Stimulated activated CD8-positive, alpha-beta memory T cell treated with anti-CD3 and anti-CD28 coated beads, Interleukin-7, amount 100 ng/mL, for 4 hours (primary cell): ENCODE measurements around the gene CCDC183.
"Not testable (repeated sequence)": the region's sequence is repeated elsewhere in the genome, so short reads cannot be mapped to it uniquely, and the experiment has no call there.

Experiments used
- DNase-seq, 2 donors: peaks; one replicate each; pipeline ENCODE4 v3.0.0-alpha.2; 2020; ENCODE audit warnings: low read depth in 2 of 2

The CCDC183 gene

DNA sequence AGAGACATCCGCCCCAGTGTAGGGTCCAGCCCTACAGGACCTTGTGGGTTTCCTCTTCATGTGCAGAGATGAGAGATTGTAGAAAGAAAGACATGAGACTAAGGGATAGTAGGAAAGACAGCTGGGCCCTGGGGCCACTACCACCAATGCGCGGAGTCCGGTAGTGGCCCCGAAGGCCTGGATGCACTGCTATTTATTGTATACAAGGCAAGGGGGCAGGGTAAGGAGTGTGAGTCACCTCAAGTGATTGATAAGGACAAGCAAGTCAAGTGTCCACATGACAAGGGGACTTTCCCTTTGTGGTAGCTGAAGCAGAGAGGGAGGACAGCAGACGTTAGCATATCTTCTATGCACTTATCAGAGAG, 11.2 kb upstream of the CCDC183 start:
- no peak for DNase-seq

DNA sequence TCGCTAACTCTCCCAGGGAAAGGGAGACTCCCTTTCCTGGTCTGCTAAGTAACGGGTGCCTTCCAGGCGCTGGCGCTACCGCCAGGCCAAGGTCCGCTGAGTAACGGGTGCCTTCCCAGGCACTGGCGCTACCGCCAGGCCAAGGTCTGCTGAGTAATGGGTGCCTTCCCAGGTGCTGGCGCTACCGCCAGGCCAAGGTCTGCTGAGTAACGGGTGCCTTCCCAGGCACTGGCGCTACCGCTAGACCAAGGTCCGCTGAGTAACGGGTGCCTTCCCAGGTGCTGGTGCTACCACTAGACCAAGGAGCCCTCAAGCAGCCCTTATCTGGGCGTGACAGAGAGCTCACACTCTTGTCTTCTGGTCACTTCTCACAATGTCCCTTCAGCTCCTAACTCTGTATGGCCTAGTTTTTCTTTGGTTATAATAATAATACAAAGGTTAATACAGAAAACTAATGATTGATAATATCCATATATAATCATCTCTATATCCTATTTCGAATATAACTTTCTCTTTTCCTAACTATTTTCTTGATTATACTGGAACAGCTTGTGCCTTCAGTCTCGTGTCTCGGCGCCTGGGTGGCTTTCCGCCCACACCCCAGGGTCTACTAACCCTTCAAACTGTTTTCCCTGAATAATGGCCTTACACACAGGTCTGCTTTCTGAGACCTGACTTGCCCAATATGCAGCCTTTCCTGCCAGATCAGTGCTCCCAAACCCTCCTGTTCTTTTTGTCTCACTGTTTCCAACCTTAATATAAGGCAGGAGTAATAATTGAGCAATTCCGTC, 10.4 kb upstream of the CCDC183 start:
- not testable (repeated sequence) for DNase-seq

DNA sequence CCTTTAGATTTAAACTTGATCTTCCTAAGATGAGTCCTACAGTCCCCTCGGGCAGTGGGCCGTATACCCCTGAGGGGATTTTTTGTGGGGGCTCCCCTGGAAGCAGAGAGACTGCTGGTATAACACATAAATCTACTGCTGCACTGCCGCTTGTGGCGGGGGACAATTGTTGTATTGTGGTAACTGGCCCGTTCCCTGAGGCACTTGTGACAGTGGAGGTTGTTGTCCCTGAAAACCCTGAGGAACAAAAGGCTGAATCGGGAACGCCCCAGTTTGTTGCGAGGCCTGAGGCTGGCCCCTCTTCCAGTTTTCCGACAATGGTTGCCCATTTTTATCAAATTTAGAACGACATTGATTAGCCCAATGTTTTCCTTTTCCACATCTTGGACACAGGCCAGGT, 9.7 kb upstream of the CCDC183 start:
- DNase-seq: no peak

DNA sequence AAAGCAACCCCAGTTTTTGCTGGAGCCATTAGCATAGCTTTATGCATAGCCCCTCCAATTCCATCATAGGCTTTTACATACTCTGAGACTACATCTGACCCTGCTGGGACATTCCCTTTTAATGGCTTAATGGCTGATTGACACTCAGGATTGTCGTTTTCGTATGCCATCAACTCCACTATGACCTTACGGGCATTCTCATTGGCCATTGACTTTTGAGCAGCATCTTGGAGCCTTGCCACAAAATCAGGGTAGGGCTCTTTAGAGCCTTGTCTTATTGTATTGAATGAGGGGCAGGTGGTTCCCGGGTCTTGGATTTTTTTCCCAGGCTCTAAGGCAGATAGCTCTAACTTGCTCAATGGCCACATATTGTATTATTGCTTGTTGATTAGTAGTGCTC, 9.2 kb upstream of the CCDC183 start:
- DNase-seq: not testable (repeated sequence)

DNA sequence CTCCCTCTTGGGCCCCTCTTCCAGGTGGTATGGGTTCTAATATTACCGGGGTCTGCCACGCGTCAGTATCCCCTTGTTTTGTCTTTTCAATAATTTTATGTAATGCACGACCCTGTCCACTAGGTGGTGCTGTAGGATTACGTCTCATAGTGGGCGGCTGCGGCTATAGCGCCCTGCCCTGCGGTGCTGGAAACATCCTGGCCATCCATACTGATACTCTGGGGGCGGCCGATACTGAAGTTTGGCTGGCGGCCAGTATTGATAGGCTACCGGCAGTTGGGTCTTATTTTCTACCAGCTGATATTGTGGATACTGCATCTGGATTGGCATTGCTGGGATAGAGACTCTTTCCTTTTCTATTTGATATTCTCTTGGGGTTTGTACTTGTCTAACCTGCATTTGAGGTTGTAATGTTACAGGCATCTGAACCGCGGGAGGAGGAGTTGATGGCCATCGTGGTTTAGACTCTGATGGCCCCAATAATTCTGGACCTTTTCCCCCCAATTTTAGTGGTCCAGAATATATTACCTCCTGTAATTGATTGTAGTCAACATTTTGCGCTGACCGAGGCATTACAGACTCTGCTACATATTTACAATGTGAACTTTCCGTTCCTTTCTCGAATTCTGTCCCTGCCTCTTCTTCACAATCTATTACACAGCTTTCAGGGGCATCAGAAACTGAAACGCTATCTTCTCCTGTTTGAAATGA, 8.3 kb upstream of the CCDC183 start:
- peak; percentile 42 to 56 for DNase-seq

DNA sequence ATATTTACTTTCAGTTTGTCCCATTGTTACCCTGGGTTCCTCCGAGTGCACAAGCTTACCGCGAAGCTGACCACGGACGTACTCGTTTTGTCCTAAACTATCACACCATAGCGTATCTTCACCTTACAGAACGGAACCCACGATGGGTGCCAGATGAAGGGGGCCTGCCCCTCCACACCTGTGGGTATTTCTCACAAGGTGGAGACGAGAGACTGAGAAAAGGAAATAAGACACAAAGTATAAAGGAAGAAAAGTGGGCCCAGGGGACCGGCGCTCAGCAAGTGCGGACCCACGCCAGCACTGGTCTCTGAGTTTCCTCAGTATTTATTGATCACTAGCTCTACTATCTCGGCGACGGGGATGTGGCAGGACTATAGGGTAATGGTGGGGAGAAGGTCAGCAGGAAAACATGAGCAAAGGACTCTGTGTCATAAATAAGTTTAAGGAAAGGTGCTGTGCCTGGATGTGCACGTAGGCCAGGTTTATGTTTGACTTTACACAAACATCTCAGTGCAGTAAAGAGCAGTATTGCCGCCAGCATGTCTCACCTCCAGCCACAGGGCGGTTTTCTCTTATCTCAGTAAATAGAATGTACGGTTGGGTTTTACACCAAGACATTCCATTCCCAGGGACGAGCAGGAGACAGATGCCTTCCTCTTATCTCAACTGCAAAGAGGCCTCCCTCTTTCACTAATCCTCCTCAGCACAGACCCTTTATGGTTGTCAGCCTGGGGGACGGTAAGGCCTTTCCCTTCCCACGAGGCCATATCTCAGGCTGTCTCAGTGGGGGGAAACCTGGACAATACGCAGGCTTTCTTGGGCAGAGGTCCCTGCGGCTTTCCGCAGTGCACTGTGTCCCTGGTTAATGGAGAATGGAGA, 7.3 kb upstream of the CCDC183 start:
- not testable (repeated sequence) for DNase-seq

DNA sequence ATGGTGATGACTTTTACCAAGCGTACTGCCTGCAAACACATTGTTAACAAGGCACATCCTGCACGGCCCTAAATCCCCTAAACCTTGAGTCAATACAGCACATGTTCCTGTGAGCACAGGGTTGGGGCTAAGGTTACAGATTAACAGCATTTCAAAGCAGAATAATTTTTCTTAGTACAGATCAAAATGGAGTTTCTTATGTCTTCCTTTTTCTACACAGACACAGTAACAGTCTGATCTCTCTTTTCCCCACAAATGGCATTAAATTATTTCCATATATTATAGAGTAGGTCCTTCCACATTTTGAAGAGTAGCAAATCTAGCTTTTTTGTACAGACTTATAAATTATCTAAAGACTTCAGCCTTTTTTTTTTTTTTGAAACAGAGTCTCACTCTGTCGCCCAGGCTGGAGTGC, 6.6 kb upstream of the CCDC183 start:
- no peak for DNase-seq

DNA sequence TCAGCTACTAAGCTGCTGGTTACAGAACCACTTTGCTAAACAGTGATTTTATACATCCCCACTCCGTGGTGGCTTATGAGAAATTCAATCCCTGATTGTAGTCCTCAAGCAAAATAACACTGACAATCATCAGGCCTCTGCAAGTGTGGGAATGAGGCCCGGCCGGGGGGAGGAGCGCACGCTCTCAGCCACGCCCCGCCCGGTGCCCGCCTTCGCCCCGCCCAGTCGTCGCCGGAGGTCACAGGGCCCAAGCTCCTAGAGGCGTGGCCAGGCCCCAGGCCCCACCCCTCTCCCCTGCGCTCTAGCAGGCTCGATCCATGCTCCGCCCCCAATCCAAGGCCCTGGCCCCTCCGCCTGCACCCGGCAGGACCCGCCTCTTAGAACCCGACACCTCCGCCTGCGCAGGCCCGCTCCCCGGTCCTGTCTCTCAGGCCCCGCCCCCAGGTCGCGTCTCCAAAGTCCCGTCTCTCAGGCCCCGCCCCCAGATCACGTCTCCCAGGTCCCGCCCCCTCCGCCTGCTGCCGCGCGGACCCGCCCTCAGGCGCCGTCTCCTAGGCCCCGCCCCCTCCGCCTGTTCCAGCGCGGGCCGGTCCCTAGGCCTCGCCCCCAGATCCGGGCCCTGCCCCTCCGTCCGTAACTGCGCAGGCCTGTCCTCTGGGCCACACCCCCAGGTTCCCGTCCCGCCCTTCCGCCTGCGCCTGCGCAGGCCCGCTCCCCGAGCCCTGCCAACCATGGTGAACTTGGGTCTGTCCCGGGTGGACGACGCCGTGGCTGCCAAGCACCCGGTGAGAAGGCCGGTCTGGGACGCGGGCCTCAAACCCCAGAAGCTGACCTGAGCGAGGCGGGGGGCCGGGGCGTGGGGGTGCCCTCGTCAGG, 5.3 kb upstream of the CCDC183 start, which contains the start of gene TMEM141:
TMEM141 (plus strand) TSS at position 705 of the 876 bp plus-strand sequence; CDS start at position 732, 27 bp downstream.
- DNase-seq: peak; percentile 99 to 100

DNA sequence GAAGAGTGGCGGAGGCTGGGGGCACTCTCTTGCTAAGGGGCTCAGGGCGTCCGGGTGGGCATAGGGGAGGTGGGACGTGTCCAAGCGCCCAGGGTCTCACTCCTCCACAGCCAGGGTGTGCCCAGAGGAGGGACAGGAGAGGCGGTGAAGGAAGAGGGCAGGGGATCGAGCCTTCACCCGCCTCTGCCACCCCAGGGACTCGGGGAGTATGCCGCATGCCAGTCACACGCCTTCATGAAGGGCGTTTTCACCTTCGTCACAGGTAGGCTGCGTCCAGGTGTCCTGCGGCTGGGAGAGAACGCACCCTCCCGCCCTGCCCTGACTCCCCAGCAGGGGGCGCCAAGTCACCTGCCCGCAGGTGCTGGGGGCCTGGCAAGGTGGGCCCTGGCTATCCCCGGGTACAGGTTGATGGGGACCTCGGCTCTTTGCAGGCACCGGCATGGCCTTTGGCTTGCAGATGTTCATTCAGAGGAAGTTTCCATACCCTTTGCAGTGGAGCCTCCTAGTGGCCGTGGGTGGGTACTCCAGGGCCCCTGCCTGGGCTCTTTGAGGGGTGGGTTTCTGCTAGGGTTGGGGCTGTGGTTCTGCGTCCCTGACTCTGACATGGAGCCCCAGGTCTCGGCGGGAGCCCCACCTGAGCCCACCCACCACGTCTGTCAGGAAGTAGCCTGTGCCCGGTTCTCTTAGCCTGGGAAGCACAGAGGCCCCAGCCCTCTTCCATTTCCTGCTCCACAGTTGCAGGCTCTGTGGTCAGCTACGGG, 4.4 kb upstream of the CCDC183 start:
- peak; percentile 43 to 46 for DNase-seq

DNA sequence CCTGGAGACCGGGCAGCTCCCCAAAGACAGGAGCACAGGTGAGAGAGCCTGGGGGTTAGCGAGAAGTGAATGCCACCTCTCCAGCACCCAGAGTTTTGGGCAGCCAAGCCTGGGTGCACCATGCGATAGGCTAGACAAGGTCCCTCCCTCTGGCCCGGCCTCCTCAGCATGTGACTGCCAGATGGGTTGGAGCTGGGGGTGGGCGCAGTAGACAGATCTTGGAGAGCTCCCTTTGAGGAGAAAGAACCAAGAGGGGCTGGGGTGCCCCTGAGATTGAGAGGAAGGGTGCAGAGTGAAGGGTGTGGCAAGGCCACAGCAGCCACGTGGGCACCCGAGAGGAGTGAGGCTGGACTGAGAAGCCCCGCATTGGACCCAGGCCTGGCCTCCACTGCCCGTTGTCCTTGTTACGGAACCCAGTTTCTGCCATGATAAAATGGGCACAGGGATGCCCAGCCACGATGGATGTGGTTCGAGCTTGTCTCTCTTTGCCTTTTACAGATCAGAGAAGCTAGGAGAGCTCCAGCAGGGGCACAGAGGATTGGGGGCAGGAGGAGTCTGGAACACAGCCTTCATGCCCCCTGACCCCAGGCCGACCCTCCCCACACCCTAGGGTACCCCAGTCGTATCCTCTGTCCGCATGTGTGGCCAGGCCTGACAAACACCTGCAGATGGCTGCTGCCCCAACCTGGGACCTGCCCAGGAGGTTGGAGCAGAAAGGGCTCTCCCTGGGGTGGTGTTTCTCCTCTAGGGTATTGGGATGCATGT, 3.6 kb upstream of the CCDC183 start:
- no peak for DNase-seq

DNA sequence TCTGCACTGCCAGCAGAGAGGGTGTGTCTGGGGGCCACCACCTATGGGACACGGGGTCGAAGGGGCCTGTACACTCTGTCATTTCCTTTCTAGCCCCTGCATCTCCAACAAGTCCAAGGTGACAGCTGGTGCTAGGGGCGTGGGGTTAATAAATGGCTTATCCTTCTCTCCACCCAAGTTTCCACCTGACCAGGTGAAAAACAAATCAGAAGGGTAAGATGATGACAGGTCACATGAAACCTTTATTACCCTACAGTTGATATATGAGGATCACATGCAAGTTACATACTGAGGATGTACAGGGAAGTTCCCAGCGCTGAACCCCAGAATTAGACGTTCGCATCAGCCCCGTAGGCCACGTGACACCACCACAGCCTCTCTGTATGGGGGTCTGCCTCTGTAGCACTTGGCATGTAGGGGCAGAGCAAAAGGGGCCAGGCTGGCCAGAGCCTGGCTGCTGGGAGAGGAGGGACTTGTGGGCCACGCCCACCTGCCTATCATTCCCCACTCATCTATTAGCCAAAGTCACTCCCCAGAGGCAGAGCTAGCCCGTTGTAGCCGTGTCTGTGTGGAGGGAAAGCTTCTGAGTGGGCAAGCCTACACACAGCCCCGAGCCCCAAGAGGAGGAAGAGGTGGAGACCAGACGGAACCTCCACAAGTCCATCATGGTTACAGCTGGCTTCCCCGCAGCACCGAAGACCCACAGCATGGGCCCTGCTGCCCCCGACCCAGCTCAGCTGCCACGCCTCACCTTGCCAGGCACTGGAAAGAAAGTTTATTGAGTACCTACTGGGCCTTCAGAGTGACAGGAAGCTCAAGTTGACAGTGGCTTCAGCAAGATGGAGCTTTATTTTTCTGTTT, 2.8 kb upstream of the CCDC183 start:
- no peak for DNase-seq

DNA sequence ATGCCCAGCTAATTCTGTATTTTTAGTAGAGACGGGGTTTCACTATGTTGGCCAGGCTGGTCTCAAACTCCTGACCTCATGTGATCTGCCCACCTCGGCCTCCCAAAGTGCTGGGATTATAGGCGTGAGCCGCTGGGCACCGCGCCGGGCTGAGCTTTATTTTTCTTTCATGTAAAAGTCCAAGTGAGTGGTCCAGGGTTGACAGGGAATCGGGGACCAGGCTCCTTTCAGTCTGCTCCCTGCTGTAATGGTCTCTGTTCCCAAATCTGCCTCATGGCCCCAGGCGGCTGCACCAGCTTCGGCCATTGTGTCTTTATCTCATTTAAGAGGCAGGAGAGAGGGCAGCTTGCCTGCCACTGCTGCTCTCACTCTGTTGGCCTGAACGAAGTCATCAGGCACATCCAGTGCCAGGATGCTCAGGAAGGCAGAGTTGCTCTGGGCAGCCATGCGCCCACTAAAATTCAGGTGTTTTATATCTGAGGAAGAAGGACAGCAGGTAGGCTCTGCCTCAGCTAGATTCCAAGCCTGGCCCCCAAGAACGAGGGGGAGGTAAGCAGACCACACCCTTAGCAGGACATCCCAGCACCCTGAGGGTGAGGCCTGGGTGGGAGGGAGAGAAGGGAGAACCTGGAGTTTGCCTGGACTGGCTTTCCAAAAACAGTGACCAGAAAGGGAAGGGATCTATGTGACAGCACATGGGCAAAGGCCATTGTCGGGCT, 1.7 kb upstream of the CCDC183 start:
- DNase-seq: no peak

DNA sequence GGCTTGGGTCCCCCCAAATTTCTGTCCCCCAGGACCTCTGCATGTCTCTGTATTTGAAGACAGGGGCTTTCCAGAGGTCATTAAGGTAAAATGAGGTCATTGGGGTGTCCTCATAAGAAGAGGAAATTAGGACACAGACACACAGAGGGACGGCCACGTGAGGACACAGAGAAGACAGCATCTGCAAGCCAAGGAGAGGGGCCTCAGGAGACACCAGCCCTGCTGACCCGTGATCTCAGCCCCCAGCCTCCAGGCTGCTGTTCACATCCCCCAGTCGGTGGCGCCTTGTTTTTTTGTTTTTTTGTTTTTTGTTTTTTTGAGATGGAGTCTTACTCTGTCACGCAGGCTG, 1.2 kb upstream of the CCDC183 start:
- no peak for DNase-seq

DNA sequence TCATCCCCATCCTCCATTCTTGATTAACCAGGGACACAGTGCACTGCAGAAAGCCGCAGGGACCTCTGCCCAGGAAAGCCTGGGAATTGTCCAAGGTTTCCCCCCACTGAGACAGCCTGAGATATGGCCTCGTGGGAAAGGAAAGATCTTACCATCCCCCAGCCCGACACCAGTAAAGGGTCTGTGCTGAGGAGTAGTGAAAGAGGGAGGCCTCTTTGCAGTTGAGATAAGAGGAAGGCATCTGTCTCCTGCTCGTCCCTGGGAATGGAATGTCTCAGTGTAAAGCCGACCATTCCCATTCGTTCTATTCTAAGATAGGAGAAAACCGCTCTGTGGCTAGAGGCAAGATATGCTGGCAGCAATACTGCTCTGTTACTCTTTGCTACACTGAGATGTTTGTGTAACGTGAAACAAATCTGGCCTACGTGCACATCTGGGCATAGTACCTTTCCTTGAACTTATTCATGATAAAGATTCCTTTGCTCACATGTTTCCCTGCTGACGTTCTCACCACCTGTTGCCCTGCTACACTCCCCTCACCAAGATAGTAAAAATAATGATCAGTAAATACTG, 723 bp downstream of the CCDC183 start:
- not testable (repeated sequence) for DNase-seq

DNA sequence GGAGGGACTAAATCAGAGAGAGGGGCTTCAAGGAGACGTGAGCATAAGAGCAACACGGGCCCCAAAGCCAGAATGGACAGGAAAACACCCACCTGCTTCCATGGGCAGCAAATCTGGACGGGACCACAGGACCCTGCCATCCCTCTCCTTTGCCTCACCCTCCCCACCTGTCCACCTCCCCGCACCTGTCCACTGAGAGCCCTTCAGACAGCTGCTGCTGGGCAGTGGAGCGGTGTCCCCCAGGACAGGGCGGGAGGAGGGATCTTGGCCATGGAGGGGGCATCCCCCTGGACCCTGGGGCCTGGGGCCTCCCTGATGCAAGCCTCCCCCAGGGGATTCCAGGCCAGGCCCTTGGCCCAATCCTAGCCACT, 2.6 kb downstream of the CCDC183 start:
- DNase-seq: no peak

DNA sequence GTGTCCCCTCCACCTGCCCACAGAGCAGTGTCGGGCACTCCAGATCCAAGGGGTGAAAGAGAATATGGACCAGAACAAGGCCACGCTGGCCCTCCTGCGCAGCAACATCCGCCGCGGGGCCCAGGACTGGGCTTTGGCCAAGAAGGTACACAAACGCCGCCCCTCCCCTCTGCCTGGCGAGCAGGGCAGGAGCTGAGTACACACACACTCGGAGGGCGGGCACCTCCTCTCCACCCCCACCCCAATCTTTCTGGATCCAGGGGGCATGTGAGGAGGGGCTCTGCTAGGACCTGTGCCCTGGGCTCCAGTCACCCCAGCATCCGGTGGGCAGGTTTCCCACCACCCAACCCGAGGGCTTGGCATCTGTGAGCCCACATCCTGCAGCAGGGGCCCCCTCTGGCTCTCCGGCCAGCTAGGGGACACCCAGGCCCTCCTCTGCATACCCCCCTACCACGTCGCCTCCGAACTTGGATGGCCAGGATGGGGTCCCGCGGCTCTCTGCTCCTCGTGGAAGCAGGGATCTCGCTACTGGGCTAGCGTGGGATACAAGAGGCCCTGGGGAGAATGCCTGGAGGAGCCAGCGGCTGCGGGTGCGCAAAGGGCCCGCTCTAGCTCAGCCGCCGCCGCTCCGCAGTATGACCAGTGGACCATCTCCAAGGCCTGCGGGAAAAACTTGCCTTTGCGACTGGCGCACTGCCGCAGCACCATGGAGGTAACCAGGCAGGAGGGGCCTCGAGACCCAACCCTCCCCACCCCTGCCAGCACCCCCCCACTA, 3.1 kb downstream of the CCDC183 start:
- no peak for DNase-seq
